ENCODE results near the gene HNRNPL.
"Not testable (repeated sequence)": the region's sequence is repeated elsewhere in the genome, so short reads cannot be mapped to it uniquely, and the experiment has no call there.

Gene HNRNPL

GRCh38 chr19:38821230-38821825 lies 28.5 kb downstream of the HNRNPL start:
- not testable (repeated sequence) for DNase-seq

- no peak for DNase-seq
Observed at GRCh38 chr19:38819231-38819920, 30.4 kb downstream of the HNRNPL start.

- no peak for DNase-seq
Observed at GRCh38 chr19:38817081-38817480, 32.7 kb downstream of the HNRNPL start.

- DNase-seq = no peak
Observed at GRCh38 chr19:38816131-38816750, 33.5 kb downstream of the HNRNPL start.

- no peak for DNase-seq
Observed at GRCh38 chr19:38815059-38816001, 34.5 kb downstream of the HNRNPL start.

- DNase-seq = not testable (repeated sequence)
Observed at GRCh38 chr19:38813932-38814331, 35.9 kb downstream of the HNRNPL start.

- no peak for DNase-seq
Observed at GRCh38 chr19:38813323-38813722, 36.5 kb downstream of the HNRNPL start.

GRCh38 chr19:38812841-38813320 lies 36.9 kb downstream of the HNRNPL start, which contains the start of gene LGALS4:
LGALS4 (minus strand) TSS chr19:38812945; CDS start chr19:38812886, 59 bp downstream.
- no peak for DNase-seq

- no peak for DNase-seq
Observed at GRCh38 chr19:38812009-38812840, 37.6 kb downstream of the HNRNPL start.

- no peak for DNase-seq
Observed at GRCh38 chr19:38809592-38810252, 40.1 kb downstream of the HNRNPL start.

GRCh38 chr19:38808741-38809140 lies 41.0 kb downstream of the HNRNPL start:
- no peak for DNase-seq

- DNase-seq = not testable (repeated sequence)
Observed at GRCh38 chr19:38807374-38808098, 42.2 kb downstream of the HNRNPL start.

GRCh38 chr19:38806371-38806770 lies 43.4 kb downstream of the HNRNPL start:
- no peak for DNase-seq

- DNase-seq = no peak
Observed at GRCh38 chr19:38805180-38805579, 44.6 kb downstream of the HNRNPL start.

GRCh38 chr19:38803543-38803942 lies 46.2 kb downstream of the HNRNPL start:
- DNase-seq = no peak

- no peak for DNase-seq
Observed at GRCh38 chr19:38801359-38802095, 48.3 kb downstream of the HNRNPL start.

- DNase-seq = no peak
Observed at GRCh38 chr19:38800577-38801347, 49.0 kb downstream of the HNRNPL start.

GRCh38 chr19:38799104-38799503 lies 50.7 kb downstream of the HNRNPL start:
- no peak for DNase-seq

GRCh38 chr19:38797781-38798180 lies 52.0 kb downstream of the HNRNPL start:
- DNase-seq = not testable (repeated sequence)

Measured in activated T-cell treated with anti-CD3 and anti-CD28 coated beads for 4 hours (primary cell).